IPS-18c (cell line): ENCODE data around the gene CRYBG1.

Experiments
- H3K4me3 ChIP-seq: 2 replicates; pipeline ENCODE4 v1.7.0; 2013; ENCODE audit warnings: low read depth, mild to moderate bottlenecking, low read length, moderate library complexity; ENCODE audit not compliant: insufficient read depth
- H3K9me3 ChIP-seq: one replicate; pipeline ENCODE4 v1.6.1; 2013; ENCODE audit warnings: mild to moderate bottlenecking, low read length, moderate library complexity; ENCODE audit not compliant: control insufficient read depth, insufficient read depth

The CRYBG1 gene, protein sequence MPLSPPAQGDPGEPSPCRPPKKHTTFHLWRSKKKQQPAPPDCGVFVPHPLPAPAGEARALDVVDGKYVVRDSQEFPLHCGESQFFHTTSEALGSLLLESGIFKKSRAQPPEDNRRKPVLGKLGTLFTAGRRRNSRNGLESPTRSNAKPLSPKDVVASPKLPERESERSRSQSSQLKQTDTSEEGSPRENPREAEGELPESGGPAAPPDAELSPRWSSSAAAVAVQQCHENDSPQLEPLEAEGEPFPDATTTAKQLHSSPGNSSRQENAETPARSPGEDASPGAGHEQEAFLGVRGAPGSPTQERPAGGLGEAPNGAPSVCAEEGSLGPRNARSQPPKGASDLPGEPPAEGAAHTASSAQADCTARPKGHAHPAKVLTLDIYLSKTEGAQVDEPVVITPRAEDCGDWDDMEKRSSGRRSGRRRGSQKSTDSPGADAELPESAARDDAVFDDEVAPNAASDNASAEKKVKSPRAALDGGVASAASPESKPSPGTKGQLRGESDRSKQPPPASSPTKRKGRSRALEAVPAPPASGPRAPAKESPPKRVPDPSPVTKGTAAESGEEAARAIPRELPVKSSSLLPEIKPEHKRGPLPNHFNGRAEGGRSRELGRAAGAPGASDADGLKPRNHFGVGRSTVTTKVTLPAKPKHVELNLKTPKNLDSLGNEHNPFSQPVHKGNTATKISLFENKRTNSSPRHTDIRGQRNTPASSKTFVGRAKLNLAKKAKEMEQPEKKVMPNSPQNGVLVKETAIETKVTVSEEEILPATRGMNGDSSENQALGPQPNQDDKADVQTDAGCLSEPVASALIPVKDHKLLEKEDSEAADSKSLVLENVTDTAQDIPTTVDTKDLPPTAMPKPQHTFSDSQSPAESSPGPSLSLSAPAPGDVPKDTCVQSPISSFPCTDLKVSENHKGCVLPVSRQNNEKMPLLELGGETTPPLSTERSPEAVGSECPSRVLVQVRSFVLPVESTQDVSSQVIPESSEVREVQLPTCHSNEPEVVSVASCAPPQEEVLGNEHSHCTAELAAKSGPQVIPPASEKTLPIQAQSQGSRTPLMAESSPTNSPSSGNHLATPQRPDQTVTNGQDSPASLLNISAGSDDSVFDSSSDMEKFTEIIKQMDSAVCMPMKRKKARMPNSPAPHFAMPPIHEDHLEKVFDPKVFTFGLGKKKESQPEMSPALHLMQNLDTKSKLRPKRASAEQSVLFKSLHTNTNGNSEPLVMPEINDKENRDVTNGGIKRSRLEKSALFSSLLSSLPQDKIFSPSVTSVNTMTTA (N-terminal part only)

DNA sequence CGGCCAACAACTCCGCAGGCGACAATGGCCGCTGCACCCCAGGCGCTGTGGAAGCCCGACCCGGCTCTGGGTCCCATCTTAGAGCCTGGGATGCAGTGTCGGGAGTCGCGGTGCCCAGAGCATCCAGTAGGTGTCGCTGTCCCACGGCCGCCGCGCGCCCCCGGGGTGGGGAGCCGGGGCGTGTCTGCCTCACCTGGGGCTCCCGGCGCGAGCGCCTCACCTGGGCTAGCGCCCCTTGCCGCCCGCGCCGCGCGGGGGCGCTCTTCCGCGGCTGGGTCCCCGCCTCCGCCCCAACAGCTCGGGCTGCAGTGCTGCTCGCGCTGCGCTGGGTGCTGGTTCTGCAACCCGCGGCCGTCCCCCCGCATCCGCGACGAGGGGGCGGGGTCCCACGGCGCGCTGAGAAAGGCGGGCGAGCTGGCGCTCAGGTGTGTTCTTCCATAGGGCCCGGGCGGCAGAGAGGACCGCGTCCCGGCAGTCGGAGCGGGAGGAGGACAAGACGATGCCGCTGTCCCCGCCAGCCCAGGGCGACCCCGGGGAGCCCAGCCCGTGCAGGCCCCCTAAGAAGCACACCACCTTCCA is at the start of gene CRYBG1:
Gene CRYBG1, plus strand, starts transcription at position 308 of the 579 bp plus-strand sequence. Its CDS starts 192 bp downstream, at position 500.
- Histone ChIP-seq H3K9me3 (no peaks in the 10 kb centered on the region), H3K4me3 (peak within 1 kb of the TSS; percentile 69)

DNA sequence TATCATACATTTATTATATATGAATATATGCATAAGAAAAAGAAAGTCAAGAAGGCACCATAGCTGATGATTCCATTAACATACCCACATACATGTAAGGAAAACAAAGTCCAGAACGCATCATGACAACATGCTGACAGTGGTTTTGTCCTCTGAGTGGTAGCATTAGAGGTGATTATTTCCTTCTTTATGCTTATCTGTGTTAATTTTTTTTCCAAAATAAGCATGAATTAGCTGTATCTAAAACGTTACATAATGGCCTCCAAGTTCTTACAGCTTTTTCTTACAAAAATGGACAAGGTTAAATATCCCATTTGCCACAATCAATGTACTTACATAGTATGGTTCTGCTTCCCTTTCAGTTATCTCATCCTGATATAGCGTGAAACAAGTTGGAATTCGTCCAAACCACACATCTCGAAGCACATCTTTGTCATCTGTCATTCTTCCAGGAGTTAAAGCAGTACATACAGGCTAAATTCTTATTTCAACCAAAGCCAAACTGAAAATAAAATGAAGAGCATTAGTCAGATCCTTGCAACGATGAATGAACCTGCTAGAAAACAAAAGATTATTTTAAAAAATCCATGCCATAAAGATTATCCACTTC is 44.6 kb upstream of the CRYBG1 start:
- H3K4me3 ChIP-seq: no peak overlapping the region
- H3K9me3 ChIP-seq: no peaks in the 10 kb centered on the region

DNA sequence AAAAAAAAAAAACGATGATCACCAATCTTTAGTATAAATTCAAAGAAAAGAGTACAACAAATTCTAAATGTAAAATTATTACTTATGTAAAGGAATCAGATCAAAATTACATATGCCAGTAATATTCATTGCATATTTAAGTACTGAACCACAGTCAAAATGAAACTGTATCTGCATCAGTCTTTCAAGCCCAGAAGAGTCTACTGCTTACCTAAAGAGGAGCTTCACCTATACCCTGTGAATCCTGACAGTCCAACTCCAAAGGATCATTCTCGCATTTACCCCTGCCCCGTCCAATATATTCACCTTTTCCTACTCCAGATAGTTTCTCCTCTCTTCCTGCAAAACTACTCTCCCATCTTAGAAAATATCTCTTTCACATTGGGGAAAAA is 44.1 kb upstream of the CRYBG1 start:
- H3K4me3 ChIP-seq: no peak overlapping the region
- H3K9me3 ChIP-seq: no peaks in the 10 kb centered on the region

DNA sequence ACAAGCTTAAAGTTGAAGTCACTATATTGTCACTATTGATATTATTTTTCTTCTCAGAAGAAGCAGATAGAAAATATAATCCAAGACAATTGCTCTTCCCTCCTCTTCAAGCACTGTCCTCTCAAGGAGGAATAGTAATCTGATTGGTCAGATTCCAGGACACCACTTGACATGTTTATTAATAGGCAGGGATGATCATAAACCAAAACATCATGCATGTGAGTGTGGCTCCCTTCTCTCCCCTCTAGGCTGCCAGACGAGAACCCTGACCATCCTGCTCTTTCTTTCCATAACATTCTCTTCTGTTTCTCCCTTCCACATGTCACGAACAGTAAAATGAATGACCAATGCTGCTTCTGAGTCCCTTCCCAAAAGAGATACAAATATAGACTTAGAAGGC is 42.5 kb upstream of the CRYBG1 start:
- Histone ChIP-seq H3K9me3 (no peaks in the 10 kb centered on the region), H3K4me3 (no peak overlapping the region)

- no peak overlapping the region for H3K4me3 ChIP-seq
- no peaks in the 10 kb centered on the region for H3K9me3 ChIP-seq
Measured at GRCh38 chr6:106318851-106319250, 41.7 kb upstream of the CRYBG1 start.

GRCh38 chr6:106321940-106322339 is 38.6 kb upstream of the CRYBG1 start:
- no peak overlapping the region for H3K4me3 ChIP-seq
- no peaks in the 10 kb centered on the region for H3K9me3 ChIP-seq

DNA sequence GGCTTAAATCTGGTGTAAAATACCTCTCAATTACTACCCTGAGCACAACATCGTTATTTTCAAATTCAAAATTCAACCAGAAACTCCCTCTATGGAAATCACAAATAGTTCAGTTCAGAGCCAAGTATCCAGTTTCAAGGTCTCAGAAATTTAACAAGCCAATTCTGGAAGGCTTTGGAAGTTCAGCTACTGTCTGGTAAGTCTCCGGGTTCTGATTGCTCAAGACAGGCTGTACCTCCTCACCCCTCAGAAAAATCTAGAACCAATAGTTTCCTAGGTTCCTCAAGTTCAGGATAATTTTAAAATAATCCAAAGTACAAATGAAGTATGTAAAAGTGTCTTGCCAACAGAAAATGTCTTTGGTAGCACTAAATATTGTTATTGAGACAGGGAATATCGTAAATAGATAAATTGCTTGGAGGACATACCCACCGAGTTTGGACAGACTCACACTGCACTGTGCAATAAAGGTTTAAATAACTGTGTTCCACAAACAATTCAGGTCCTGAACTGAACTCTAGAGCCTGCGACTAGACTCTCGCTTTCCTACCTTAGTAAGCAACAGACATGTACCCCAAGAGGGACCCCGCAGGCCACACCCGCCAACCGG is 35.7 kb upstream of the CRYBG1 start:
- H3K9me3 ChIP-seq: no peaks in the 10 kb centered on the region

GRCh38 chr6:106325336-106326178 is 35.0 kb upstream of the CRYBG1 start, which contains the start of gene ATG5:
TSS of gene ATG5 (minus strand) at chr6:106325760. CDS start at chr6:106316208, 9,552 bp downstream.
- Histone ChIP-seq H3K9me3 (no peaks in the 10 kb centered on the region), H3K4me3 (peak within 1 kb of the TSS; percentile 78)

More for the DNA sequence above, 35.7 kb upstream of the CRYBG1 start:
- H3K4me3 ChIP-seq: peak overlapping the region; percentile 78

DNA sequence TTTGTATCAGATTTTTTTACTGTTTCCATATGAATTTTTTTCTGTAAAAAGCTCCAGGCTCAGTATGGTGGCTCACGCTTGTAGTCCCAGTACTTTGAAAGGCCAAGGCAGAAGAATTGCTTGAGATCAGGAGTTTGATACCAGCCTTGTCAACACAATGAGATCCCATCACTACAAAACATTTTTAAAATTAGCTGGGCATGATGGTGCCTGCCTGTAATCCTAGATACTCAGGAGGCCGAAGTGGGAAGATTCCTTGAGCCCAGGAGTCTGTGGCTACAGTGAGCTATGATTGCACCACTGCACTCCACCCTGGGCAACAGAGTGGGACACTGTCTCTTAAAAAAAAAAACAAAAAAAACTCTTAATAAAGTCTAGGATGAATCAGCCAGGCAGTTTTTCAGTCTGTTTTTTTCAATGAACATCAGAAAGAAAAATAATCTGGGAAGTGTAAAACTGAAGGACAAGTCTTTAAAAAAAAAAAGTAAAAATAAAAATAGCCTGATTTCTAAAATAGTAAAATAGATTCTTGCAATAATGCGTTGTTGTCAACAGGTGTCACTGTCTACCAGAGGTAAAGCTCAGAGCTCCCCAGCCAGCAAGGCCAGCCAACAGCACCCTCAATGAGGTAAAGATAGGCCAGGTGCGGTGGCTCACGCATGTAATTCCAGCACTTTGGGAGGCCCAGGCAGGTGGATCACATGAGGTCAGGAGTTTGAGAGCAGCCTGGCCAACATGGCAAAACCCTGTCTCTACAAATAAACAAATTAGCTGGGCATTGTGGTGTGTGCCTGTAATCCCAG is 25.7 kb upstream of the CRYBG1 start:
- Histone ChIP-seq H3K9me3 (no peaks in the 10 kb centered on the region), H3K4me3 (no peak overlapping the region)

DNA sequence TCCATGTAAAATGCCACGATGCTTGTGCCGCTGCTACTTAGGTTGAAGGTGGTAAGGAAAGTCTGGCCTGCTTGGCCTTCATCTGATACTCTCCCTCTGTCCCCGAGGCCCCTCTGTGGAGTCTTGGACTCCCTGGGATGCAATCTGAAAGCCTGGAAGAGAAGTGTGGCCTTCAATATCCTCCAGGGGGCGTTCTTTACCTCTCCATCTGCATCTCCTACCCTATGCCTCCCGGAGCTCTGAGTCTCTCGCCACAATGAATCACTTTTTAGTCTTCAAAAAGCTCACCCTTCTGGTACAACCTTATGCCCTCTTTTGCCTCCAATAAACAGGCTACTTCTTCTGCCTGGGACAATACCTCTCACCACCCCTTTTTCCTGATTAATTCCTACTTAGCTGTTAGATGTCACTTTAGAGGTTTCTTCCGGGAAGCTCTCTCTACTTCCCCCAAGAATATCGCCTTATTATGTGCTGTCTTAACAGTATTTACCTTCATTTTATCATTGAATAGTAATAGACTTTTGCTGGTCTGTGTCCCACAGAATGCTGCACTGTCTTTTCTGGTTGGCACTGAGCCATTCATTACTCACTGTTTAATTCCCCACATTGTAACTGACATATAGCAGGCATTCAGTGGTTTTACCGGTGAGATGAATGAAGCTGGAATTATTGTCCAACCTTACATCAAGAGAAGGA is 21.0 kb upstream of the CRYBG1 start:
- Histone ChIP-seq H3K4me3 (no peak overlapping the region), H3K9me3 (no peaks in the 10 kb centered on the region)

DNA sequence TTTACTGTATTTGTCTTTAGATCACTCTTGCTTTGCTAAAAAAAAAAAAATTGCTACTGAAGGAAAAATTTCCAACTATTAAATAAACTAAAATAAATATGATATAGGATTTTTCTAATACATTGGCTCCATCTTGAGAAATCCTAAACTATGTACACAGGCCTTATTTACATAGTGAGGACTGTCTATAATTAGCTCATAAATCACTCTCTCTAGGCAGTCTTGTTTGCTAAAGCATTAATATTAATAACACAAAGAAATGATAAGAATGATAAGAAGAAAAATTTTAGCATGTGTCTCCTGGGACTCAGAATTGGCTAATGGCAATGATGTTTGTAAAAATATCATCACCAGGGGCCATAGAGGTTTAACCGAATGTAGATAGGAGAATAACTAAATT is 13.3 kb upstream of the CRYBG1 start:
- no peaks in the 10 kb centered on the region for H3K9me3 ChIP-seq
- H3K4me3 ChIP-seq: no peak overlapping the region

DNA sequence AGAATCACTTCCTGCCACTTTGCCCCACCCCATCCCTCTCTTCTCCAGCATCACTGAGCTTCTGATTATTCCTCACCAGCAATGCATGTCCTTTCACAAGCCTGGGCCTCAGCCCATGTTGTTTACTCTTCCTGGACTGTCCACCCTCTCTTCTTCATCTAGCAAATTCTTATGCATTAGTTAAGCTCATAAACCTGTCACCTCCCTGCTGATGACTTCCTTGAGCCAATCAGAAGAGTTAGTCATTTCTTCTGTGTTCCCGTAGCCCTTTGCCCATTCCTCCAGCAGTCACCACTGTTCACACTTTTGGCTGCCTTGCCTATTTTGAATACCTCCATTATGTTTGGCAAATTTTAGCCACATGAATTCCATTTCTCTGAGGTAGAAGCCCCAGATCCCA is 4.1 kb upstream of the CRYBG1 start:
- no peaks in the 10 kb centered on the region for H3K9me3 ChIP-seq
- H3K4me3 ChIP-seq: no peak overlapping the region

DNA sequence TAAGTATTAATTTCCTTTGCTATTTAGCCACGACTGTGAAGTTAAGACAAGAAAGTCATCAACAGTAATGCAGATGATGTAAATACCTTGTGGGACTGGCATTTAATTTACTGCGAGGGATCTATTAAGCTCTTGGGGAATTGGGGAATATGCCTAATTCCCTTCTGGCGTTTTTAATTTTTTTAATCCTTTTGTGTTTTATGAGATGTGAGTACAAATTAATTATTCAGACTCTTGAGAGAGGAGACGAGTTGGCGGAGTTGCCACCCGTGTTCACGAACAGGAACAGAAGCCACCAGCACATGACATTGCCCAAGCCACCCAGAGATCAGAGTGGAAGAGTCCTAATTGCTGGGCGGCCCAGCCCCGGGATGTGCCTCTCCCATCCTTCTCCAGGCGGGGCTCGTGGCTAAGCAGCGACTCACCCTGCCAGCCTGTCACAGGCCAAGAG is 533 bp upstream of the CRYBG1 start:
- peak overlapping the region; percentile 47 for H3K4me3 ChIP-seq

GRCh38 chr6:106360989-106361430 is 493 bp downstream of the CRYBG1 start:
- H3K4me3 ChIP-seq: peak overlapping the region; percentile 69
- H3K9me3 ChIP-seq: no peaks in the 10 kb centered on the region

More for the DNA sequence above, 533 bp upstream of the CRYBG1 start:
- H3K9me3 ChIP-seq: no peaks in the 10 kb centered on the region
